H1 (cell line): ENCODE data around the gene ZNF302. TPM values are rescaled to one million over a fixed set of nuclear protein-coding genes. Genes with fewer than 3 reads are reported as not detected.

Experiments
- CTCF ChIA-PET: fragments of 300-600 bp; sonication (Branson Sonifier 250); formaldehyde crosslinking; loops from one replicate; lab custom pipeline; 2021; ENCODE audit not compliant: partially characterized antibody; lab: Charles Lee
- POLR2A ChIA-PET: fragments of 300-600 bp; sonication (Branson Sonifier 250); formaldehyde crosslinking; loops from one replicate; lab custom pipeline; 2021; ENCODE audit warnings: inconsistent platforms; ENCODE audit not compliant: partially characterized antibody; lab: Charles Lee
- DNase-seq, 2 experiments: peaks; one replicate each; pipeline versions ENCODE4 v3.0.0 to v3.0.0-alpha.2; 2010 to 2022; ENCODE audit warnings: low spot score in 2 of 2, low read depth in 1 of 2, mixed read lengths in 1 of 2
- FAIRE-seq: peaks from 2 replicates; lab custom pipeline; 2011; peaks lifted over from hg19 to GRCh38; lab: Jason Lieb, UNC
- H2AFZ ChIP-seq: 2 replicates; pipeline ENCODE4 v1.8.1; 2012; ENCODE audit warnings: low read length, inconsistent platforms
- H2AK5ac ChIP-seq: 2 replicates; pipeline ENCODE4 v1.6.1; 2013; ENCODE audit warnings: low read depth, low read length
- H2BK120ac ChIP-seq: replicated peaks from 2 replicates; pipeline ENCODE3; 2013; ENCODE audit warnings: low read depth, low read length, inconsistent platforms
- H2BK12ac ChIP-seq: 2 replicates; pipeline ENCODE4 v1.6.1; 2013; ENCODE audit warnings: low read depth, low read length
- H2BK15ac ChIP-seq: 2 replicates; pipeline ENCODE4 v1.6.1; 2013; ENCODE audit warnings: low read length
- H2BK20ac ChIP-seq: 2 replicates; pipeline ENCODE4 v1.6.1; 2013; ENCODE audit warnings: low read length
- H2BK5ac ChIP-seq: 2 replicates; pipeline ENCODE4 v1.6.1; 2013; ENCODE audit warnings: low read depth, low read length
- H3K14ac ChIP-seq: 2 replicates; pipeline ENCODE4 v1.6.1; 2013; ENCODE audit warnings: inconsistent platforms; ENCODE audit not compliant: insufficient read length
- H3K18ac ChIP-seq: 2 replicates; pipeline ENCODE4 v1.6.1; 2013; ENCODE audit warnings: low read length; ENCODE audit errors: extremely low read depth
- H3K23ac ChIP-seq: 2 replicates; pipeline ENCODE4 v1.6.1; 2013; ENCODE audit warnings: inconsistent platforms; ENCODE audit not compliant: insufficient read length
- H3K23me2 ChIP-seq: 2 replicates; pipeline ENCODE4 v1.6.1; 2013; ENCODE audit warnings: low read depth, low read length
- H3K27ac ChIP-seq: 2 replicates; pipeline ENCODE4 v1.6.1; 2011; ENCODE audit warnings: low read depth, low read length, inconsistent platforms
- H3K27me3 ChIP-seq, 4 experiments: replicated peaks in 1 of 4; 1 replicate in 1 of 4; 2 replicates in 3 of 4; pipeline versions ENCODE4 v1.6.1 to v1.8.1; 2011 to 2013; ENCODE audit warnings: low read length in 3 of 4, mild to moderate bottlenecking in 3 of 4, inconsistent platforms in 2 of 4, mixed read lengths in 2 of 4, moderate library complexity in 1 of 4; ENCODE audit not compliant: control insufficient read depth in 3 of 4, insufficient read depth in 3 of 4; ENCODE audit errors: extremely low read depth in 1 of 4
- H3K36me3 ChIP-seq, 4 experiments: 2 replicates each; pipeline versions ENCODE4 v1.6.1 to v1.8.1; 2011 to 2013; ENCODE audit warnings: mild to moderate bottlenecking in 4 of 4, low read length in 3 of 4, moderate library complexity in 2 of 4, control low read depth in 1 of 4, inconsistent platforms in 1 of 4; ENCODE audit not compliant: insufficient read depth in 4 of 4, control insufficient read depth in 2 of 4
- H3K4ac ChIP-seq: replicated peaks from 2 replicates; pipeline ENCODE3; 2013; ENCODE audit warnings: low read length, low read depth, mixed read lengths, inconsistent platforms; ENCODE audit not compliant: insufficient read length
- H3K4me1 ChIP-seq, 4 experiments: replicated peaks in 1 of 4; 1 replicate in 1 of 4; 2 replicates in 3 of 4; pipeline versions ENCODE4 v1.6.1 to v1.8.1; 2011 to 2013; ENCODE audit warnings: low read length in 3 of 4, inconsistent platforms in 2 of 4, mixed read lengths in 1 of 4; ENCODE audit not compliant: insufficient read depth in 4 of 4, control insufficient read depth in 3 of 4
- H3K4me2 ChIP-seq, 2 experiments: 2 replicates each; pipeline versions ENCODE4 v1.6.1 to v1.8.1; 2011 to 2013; ENCODE audit warnings: low read depth in 2 of 2, low read length in 2 of 2, control low read depth in 1 of 2, inconsistent platforms in 1 of 2, mild to moderate bottlenecking in 1 of 2; ENCODE audit not compliant: insufficient read depth in 1 of 2
- H3K4me3 ChIP-seq, 4 experiments: fragments of 200-600, 300-600 bp in 1 of 4; sonication (generic), shearing (Covaris generic), sonication (Bioruptor Twin) in 1 of 4; 2 replicates each; pipeline versions ENCODE4 v1.5.1 to v1.8.1; 2011 to 2016; ENCODE audit warnings: low read length in 4 of 4, low read depth in 3 of 4, control low read depth in 2 of 4, inconsistent platforms in 2 of 4, mild to moderate bottlenecking in 2 of 4, mixed read lengths in 1 of 4, moderate library complexity in 1 of 4; ENCODE audit not compliant: insufficient read depth in 2 of 4; ENCODE audit errors: extremely low read depth in 1 of 4
- H3K56ac ChIP-seq: replicated peaks from 2 replicates; pipeline ENCODE3; 2013; ENCODE audit warnings: low read depth, mild to moderate bottlenecking, mixed read lengths, low read length, inconsistent platforms; ENCODE audit not compliant: insufficient read length
- H3K79me1 ChIP-seq: 2 replicates; pipeline ENCODE4 v1.6.1; 2013; ENCODE audit warnings: low read depth, low read length, control low read depth
- H3K79me2 ChIP-seq, 2 experiments: 2 replicates each; pipeline versions ENCODE4 v1.6.1 to v1.8.1; 2012 to 2013; ENCODE audit warnings: low read length in 2 of 2, mild to moderate bottlenecking in 2 of 2, inconsistent platforms in 1 of 2; ENCODE audit not compliant: insufficient read depth in 2 of 2, control insufficient read depth in 1 of 2
- H3K9ac ChIP-seq, 4 experiments: replicated peaks in 1 of 4; 1 replicate in 1 of 4; 2 replicates in 3 of 4; pipeline versions ENCODE4 v1.6.1 to v1.8.1; 2011 to 2013; ENCODE audit warnings: low read depth in 3 of 4, low read length in 3 of 4, control low read depth in 2 of 4, mild to moderate bottlenecking in 2 of 4, moderate library complexity in 2 of 4, inconsistent platforms in 1 of 4; ENCODE audit errors: extremely low read depth in 1 of 4
- H3K9me3 ChIP-seq, 2 experiments: 2 replicates each; pipeline versions ENCODE4 v1.6.1 to v1.8.1; 2012 to 2013; ENCODE audit warnings: mild to moderate bottlenecking in 2 of 2, moderate library complexity in 2 of 2, control low read depth in 1 of 2, inconsistent platforms in 1 of 2, low read depth in 1 of 2, low read length in 1 of 2, mixed read lengths in 1 of 2; ENCODE audit not compliant: insufficient read depth in 2 of 2
- H4K20me1 ChIP-seq, 2 experiments: replicated peaks in 1 of 2; 2 replicates each; pipeline versions ENCODE3 to v1.8.1; 2011 to 2013; ENCODE audit warnings: inconsistent platforms in 2 of 2, low read length in 2 of 2, mild to moderate bottlenecking in 1 of 2; ENCODE audit not compliant: insufficient read depth in 2 of 2, control insufficient read depth in 1 of 2
- H4K5ac ChIP-seq: 2 replicates; pipeline ENCODE4 v1.6.1; 2013; ENCODE audit warnings: low read length, low read depth, mixed read lengths, inconsistent platforms; ENCODE audit not compliant: insufficient read length
- H4K8ac ChIP-seq: 2 replicates; pipeline ENCODE4 v1.8.0; 2013; ENCODE audit warnings: mild to moderate bottlenecking, moderate library complexity, low read length, inconsistent platforms; ENCODE audit not compliant: insufficient read depth; ENCODE audit errors: extremely low read depth
- H4K91ac ChIP-seq: replicated peaks from 2 replicates; pipeline ENCODE3; 2013; ENCODE audit warnings: low read length, mixed read lengths, inconsistent platforms; ENCODE audit not compliant: insufficient read length
- BRCA1 ChIP-seq: IDR thresholded peaks from 2 replicates; pipeline ENCODE4 v1.6.1; 2012; ENCODE audit warnings: low read depth, low read length, improper control_type of control experiment
- MAFK ChIP-seq: IDR thresholded peaks from 2 replicates; pipeline ENCODE4 v1.6.1; 2012; ENCODE audit warnings: low read depth, mild to moderate bottlenecking, improper control_type of control experiment, low read length
- NRF1 ChIP-seq: IDR thresholded peaks from 2 replicates; pipeline ENCODE4 v1.6.1; 2011; ENCODE audit warnings: mild to moderate bottlenecking, low read depth, low read length, improper control_type of control experiment
- ZNF274 ChIP-seq: IDR thresholded peaks from 2 replicates; pipeline ENCODE4 v1.7.0; 2012; ENCODE audit warnings: low read length, borderline replicate concordance; ENCODE audit errors: extremely low read depth
- WGBS, 2 experiments: shearing (Covaris generic) in 1 of 2; methylation state at CpG; one replicate each; pipeline versions ENCODE4 v1.1.6 to v1.1.7; 2013 to 2015; ENCODE audit warnings: low lambda C conversion rate in 2 of 2, mixed read lengths in 2 of 2, inconsistent platforms in 1 of 2, low coverage in 1 of 2, missing lambda C conversion rate in 1 of 2; ENCODE audit not compliant: insufficient replicate concordance in 2 of 2, insufficient coverage in 1 of 2, insufficient read length in 1 of 2; ENCODE audit errors: extremely low coverage in 1 of 2, missing lambda C conversion rate in 1 of 2; 5-methylcytosine and 5-hydroxymethylcytosine counted together
- polyA plus RNA-seq, 7 experiments: library from polyadenylated mRNA; depleted of rRNA in 3 of 7; stranded (reverse) in 5 of 7; unstranded in 2 of 7; fragments of >200 nt in 5 of 7; fragments of 200-250 nt in 2 of 7; gene quantifications; 1 replicate in 5 of 7; 2 replicates in 1 of 7; 4 replicates in 1 of 7; pipeline versions ENCODE4 v1.2.1 to v1.2.3, GENCODE V29; 2011 to 2013; ENCODE audit warnings: missing spikeins in 2 of 7, mixed read lengths in 2 of 7
- total RNA-seq: library from RNA; stranded (reverse); fragmentation: NEBNext Ultra II Directional; extraction: Animal tissue kit (Norgen Biotek cat#: 25700); gene quantifications from 2 replicates; pipeline ENCODE4 v1.2.1, GENCODE V29; 2021

Gene ZNF302
- total and polyA plus RNA-seq, 2 of the 8 experiments (the other 6 are each of a cell fraction or from before 2014, with no cell fraction given), result 9.1 to 20.4 TPM

DNA sequence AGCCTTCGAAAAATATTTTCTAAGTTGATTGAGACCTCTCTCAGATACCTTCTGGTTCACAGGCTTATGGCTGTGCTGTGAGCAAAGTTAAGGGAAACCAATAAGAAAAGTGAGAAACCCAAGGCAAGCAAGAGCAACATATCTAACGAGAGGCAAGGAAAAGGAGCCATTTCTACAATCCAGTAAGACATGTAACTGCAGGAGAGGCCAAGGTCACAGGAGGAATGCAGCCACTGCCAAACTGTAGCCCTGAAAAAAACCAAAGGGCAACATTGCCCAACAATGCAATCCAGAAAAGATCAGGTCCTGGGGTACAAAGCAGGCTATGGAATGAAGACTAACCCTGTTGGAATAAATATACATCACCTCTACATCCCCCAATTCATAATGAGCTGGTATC, 21.8 kb upstream of the ZNF302 start:
- Histone ChIP-seq H4K8ac (no peak overlapping the region), H4K5ac (no peak overlapping the region), H4K20me1 (no peaks in the 10 kb centered on the region), H3K23me2 (no peaks in the 10 kb centered on the region), H3K4ac (no peak overlapping the region), H3K23ac (no peak overlapping the region), H2BK12ac (no peak overlapping the region), H2AFZ (no peak overlapping the region), H2BK5ac (no peak overlapping the region), H3K9me3 (peaks cover 21 to 25% of the 10 kb centered on the region in 2 experiments), H3K14ac (no peak overlapping the region), H3K4me3 (no peak overlapping the region), H3K4me2 (no peak overlapping the region), H4K91ac (no peak overlapping the region), H3K79me1 (no peaks in the 10 kb centered on the region), H3K18ac (no peak overlapping the region), H3K9ac (no peak overlapping the region), H2BK15ac (no peak overlapping the region), H3K27ac (no peak overlapping the region), H3K56ac (no peak overlapping the region), H3K79me2 (no peaks in the 10 kb centered on the region), H2AK5ac (no peak overlapping the region), H3K4me1 (no peaks in the 10 kb centered on the region), H3K27me3 (no peaks in the 10 kb centered on the region), H2BK20ac (no peak overlapping the region), H2BK120ac (no peak overlapping the region), H3K36me3 (no peaks in the 10 kb centered on the region)
- FAIRE-seq, result no peak
- TF ChIP-seq MAFK, result no peak
- TF ChIP-seq ZNF274, result no peak
- no peak for TF ChIP-seq BRCA1
- TF ChIP-seq NRF1, result no peak
- 81% methylated on average over 2 of the region's 2 CpGs; no CpG with 5 or more reads in 1 of the 2 experiments for WGBS, 2 experiments
- ChIA-PET POLR2A (no interaction called here), CTCF (interaction anchor here (1.1 kb wide), 1 partner anchor 16 kb away, joined by 4 read pairs; no protein-coding TSS in a partner anchor)
- no peak for DNase-seq
